Liver (tissue), 3 donors: Measurements from ENCODE around the gene TMEM263.

ENCODE experiments used
- GABPA ChIP-seq, 2 donors: IDR thresholded peaks in 1 of 2; conservative IDR thresholded peaks in 1 of 2; 2 replicates each; pipeline ENCODE4 v1.6.1; 2016; ENCODE audit warnings: antibody characterized with exemption in 2 of 2, mild to moderate bottlenecking in 1 of 2, moderate library complexity in 1 of 2
- HNF4A ChIP-seq, 2 donors: conservative IDR thresholded peaks; 2 replicates each; pipeline ENCODE4 v1.6.1; 2016; ENCODE audit warnings: antibody characterized with exemption in 2 of 2, mild to moderate bottlenecking in 2 of 2
- JUND ChIP-seq, 2 donors: IDR thresholded peaks; 2 replicates each; pipeline ENCODE4 v1.6.1; 2016; ENCODE audit warnings: antibody characterized with exemption in 2 of 2
- RAD21 ChIP-seq, 2 donors: IDR thresholded peaks; 2 replicates each; pipeline ENCODE4 v1.6.1; 2016; ENCODE audit warnings: antibody characterized with exemption in 2 of 2, mild to moderate bottlenecking in 2 of 2
- SP1 ChIP-seq: IDR thresholded peaks from 2 replicates; pipeline ENCODE4 v1.6.1; 2018; ENCODE audit warnings: antibody characterized with exemption, mild to moderate bottlenecking
- TAF1 ChIP-seq: conservative IDR thresholded peaks from 2 replicates; pipeline ENCODE4 v1.6.1; 2016; ENCODE audit warnings: antibody characterized with exemption, mild to moderate bottlenecking
- YY1 ChIP-seq: IDR thresholded peaks from 2 replicates; pipeline ENCODE4 v1.6.1; 2016; ENCODE audit warnings: antibody characterized with exemption, mild to moderate bottlenecking
- TF ChIP-seq, protein P1 (sequence below): fragments of 150-350 bp; IDR thresholded peaks from 2 replicates; pipeline ENCODE4 v1.5.1; 2017; ENCODE audit warnings: improper control_type of control experiment, low read depth, low read length; ENCODE audit not compliant: missing input control
- TF ChIP-seq, protein P2 (sequence below): IDR thresholded peaks from 2 replicates; pipeline ENCODE4 v1.6.1; 2016; ENCODE audit warnings: antibody characterized with exemption
- TF ChIP-seq, protein P3 (sequence below): IDR thresholded peaks from 2 replicates; pipeline ENCODE4 v1.6.1; 2016; ENCODE audit warnings: antibody characterized with exemption
- TF ChIP-seq, protein P4 (sequence below): IDR thresholded peaks from 2 replicates; pipeline ENCODE4 v1.6.1; 2016; ENCODE audit warnings: antibody characterized with exemption, mild to moderate bottlenecking
- donor health status: healthy.
- donor health status: healthy.

DNA sequence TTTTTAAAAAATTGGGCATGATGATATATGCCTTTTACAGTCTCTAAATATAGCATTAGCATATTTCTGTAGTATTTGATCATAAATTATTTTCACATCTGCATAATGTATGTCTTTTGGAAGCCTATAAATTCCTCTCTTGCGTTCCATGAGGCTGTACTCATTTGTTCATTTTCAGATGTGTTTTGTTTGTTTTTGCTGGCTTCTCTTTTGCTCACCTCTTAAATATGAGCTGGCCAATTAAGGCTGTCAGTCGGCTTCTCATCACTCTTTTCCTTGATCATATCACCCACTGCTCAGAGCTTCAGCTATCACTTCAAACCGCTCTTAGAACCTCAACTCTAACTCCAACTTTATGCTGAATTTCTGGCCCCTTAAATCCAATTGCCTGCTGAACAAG, 6.6 kb downstream of the TMEM263 start:
- TF ChIP-seq YY1 (no peak), HNF4A (conservative IDR thresholded peaks at IDR 0.05) (no peak), TAF1 (no peak), SP1 (no peak), JUND (IDR thresholded peaks at IDR 0.05) (no peak), RAD21 (IDR thresholded peaks at IDR 0.05) (no peak), GABPA (IDR thresholded peaks at IDR 0.05 in 1 of 2, conservative IDR thresholded peaks at IDR 0.05 in 1 of 2) (no peak)
- TF ChIP-seq, protein P1, sequence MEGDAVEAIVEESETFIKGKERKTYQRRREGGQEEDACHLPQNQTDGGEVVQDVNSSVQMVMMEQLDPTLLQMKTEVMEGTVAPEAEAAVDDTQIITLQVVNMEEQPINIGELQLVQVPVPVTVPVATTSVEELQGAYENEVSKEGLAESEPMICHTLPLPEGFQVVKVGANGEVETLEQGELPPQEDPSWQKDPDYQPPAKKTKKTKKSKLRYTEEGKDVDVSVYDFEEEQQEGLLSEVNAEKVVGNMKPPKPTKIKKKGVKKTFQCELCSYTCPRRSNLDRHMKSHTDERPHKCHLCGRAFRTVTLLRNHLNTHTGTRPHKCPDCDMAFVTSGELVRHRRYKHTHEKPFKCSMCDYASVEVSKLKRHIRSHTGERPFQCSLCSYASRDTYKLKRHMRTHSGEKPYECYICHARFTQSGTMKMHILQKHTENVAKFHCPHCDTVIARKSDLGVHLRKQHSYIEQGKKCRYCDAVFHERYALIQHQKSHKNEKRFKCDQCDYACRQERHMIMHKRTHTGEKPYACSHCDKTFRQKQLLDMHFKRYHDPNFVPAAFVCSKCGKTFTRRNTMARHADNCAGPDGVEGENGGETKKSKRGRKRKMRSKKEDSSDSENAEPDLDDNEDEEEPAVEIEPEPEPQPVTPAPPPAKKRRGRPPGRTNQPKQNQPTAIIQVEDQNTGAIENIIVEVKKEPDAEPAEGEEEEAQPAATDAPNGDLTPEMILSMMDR: no peak
- TF ChIP-seq, protein P2, sequence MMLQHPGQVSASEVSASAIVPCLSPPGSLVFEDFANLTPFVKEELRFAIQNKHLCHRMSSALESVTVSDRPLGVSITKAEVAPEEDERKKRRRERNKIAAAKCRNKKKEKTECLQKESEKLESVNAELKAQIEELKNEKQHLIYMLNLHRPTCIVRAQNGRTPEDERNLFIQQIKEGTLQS: no peak
- TF ChIP-seq, protein P3, sequence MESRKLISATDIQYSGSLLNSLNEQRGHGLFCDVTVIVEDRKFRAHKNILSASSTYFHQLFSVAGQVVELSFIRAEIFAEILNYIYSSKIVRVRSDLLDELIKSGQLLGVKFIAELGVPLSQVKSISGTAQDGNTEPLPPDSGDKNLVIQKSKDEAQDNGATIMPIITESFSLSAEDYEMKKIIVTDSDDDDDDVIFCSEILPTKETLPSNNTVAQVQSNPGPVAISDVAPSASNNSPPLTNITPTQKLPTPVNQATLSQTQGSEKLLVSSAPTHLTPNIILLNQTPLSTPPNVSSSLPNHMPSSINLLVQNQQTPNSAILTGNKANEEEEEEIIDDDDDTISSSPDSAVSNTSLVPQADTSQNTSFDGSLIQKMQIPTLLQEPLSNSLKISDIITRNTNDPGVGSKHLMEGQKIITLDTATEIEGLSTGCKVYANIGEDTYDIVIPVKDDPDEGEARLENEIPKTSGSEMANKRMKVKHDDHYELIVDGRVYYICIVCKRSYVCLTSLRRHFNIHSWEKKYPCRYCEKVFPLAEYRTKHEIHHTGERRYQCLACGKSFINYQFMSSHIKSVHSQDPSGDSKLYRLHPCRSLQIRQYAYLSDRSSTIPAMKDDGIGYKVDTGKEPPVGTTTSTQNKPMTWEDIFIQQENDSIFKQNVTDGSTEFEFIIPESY: no peak
- TF ChIP-seq, protein P4, sequence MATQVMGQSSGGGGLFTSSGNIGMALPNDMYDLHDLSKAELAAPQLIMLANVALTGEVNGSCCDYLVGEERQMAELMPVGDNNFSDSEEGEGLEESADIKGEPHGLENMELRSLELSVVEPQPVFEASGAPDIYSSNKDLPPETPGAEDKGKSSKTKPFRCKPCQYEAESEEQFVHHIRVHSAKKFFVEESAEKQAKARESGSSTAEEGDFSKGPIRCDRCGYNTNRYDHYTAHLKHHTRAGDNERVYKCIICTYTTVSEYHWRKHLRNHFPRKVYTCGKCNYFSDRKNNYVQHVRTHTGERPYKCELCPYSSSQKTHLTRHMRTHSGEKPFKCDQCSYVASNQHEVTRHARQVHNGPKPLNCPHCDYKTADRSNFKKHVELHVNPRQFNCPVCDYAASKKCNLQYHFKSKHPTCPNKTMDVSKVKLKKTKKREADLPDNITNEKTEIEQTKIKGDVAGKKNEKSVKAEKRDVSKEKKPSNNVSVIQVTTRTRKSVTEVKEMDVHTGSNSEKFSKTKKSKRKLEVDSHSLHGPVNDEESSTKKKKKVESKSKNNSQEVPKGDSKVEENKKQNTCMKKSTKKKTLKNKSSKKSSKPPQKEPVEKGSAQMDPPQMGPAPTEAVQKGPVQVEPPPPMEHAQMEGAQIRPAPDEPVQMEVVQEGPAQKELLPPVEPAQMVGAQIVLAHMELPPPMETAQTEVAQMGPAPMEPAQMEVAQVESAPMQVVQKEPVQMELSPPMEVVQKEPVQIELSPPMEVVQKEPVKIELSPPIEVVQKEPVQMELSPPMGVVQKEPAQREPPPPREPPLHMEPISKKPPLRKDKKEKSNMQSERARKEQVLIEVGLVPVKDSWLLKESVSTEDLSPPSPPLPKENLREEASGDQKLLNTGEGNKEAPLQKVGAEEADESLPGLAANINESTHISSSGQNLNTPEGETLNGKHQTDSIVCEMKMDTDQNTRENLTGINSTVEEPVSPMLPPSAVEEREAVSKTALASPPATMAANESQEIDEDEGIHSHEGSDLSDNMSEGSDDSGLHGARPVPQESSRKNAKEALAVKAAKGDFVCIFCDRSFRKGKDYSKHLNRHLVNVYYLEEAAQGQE: no peak
